Ramos (cell line): ENCODE results near the gene ADH1A.
"Not testable (repeated sequence)": the region's sequence is repeated elsewhere in the genome, so short reads cannot be mapped to it uniquely, and the experiment has no call there.

Experiments used
- in situ Hi-C: fragments of 300-500 bp; cut with MboI; formaldehyde crosslinking; loops from one replicate; pipeline ENCODE4 v1.14.3; 2022; ENCODE audit warnings: low sequenced_read_pairs; ENCODE audit not compliant: unreplicated experiment

ADH1A gene

DNA sequence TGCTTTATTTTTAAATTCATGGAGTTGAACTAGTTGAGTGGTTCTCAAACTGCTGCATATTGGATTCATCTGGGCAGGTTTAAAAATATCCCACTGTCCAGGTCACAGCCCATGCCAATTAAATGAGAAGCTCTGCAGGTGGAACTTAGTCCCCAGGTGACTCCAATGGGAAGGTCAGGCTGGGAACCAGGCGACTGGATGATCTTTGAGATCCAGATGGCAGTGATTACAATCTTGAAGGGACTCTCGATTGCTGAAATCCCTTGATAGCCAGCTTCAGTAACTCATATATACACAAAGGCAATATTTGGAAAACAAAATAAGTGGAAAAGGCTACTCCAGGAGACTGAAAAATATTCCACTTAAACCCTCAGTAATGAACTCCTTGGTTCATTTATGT is 8.1 kb downstream of the ADH1A start:
- in situ Hi-C loops: no loop called here

DNA sequence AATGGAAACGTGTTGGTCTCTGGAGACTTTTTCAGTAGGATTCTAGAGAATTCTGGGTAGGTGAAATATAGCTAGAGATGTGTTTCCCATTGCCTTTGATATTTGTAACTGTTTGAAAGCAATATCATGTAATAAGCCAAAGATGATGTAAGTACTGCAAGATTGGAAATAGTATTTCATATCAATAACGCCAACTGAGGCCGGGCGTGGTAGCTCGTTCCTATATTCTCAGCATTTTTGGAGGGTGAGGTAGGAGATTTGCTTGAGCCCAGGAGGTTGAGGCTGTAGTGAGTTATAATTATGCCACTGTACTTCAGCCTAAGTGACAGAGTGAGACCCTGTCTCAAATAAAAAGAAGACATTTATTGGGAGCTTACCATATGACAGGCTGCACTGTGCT is 9.5 kb downstream of the ADH1A start:
- in situ Hi-C loops: no loop called here

DNA sequence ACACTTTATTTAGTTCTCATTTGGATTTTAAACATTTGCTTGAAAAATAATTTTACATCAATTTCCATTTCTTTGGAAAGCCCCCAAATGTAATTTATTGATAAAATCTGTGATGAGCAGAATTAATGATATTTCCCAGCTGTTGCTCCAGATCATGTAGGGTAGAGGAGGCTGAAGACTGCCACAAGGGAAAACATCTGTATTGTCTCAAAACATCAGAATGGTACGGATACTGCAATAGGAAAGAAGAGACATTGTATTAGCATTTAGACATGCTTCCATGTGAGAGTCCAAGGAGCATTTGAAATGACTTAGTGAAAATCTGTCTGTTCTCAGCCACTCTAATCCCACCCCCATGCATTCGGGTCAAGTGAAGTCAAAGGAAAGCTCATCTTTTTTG is 14.4 kb downstream of the ADH1A start:
- in situ Hi-C loops: no loop called here

DNA sequence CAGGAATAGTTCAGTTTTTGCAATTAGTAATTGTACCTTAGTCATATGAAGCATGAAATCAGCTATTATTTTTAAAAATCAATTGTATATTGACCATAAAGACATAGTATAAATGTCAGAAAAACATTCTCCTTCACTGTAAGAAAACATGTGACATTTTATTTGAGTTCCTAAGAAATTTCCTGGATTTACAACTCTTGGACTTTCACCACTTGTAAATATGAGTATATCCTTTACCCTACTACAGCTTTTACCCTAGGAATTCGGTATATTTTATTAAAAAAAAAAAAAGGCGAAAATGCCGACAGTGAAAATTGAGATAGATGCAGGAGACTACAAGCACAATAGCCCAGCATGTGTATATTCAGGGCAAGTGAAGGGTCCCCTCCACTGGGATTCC is 14.9 kb downstream of the ADH1A start:
- in situ Hi-C loops: no loop called here

DNA sequence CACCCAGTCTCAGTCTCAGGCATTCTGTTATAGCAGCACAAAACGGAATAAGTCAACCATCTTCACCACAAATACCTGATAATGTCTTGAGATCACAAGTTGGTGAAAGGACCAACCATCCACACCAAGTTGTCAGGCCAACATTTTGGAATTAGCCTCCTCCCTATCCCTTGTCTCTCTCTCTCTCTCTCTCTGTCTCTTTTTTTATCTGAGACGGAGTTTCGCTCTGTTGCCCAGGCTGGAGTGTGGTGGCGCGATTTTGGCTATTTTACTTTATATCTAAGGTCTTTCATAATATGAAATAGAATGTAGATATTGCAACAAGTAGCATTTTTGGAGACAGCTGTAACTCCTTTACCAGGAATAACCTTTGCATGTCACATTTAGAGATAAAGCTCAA is 15.7 kb downstream of the ADH1A start:
- in situ Hi-C loops: no loop called here

DNA sequence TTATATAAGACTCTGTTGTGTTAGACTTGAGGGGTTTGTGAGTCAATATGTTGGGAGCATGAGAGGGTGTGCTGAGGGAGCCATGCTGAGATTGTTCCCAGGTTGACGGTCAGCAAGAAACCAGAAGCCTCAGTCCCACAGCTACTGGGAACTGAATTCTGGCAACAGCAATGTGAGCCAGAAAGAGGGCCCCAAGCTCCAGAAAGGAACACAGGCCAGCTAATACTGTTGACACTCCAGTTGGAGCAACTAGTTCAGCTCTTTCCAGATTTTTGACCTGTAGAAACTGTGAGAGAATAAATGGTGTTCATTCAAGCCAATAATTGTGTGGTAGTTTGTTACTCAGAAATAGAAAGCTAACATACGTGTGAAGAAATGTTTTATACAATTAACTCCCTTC is 17.1 kb downstream of the ADH1A start:
- in situ Hi-C loops: no loop called here

DNA sequence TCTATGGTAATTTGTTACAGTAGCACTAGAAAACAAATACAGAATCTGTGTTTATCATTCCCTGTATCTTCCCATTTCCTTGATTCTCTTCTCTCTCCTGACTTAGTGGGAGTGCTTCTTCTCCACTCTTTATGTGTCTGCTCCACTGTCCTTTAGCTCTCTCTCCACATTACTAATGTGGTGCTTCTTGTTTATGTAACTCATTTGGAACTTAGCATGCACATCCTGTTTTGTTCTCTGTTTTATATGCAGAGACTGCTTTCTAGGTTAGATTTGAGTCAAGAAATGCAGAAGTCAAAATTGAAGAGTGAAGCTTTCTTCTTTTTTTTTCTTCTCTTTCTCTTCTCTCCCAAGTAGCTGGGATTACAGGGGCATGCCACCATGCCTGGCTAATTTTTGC is 25.9 kb downstream of the ADH1A start:
- in situ Hi-C loops: no loop called here

DNA sequence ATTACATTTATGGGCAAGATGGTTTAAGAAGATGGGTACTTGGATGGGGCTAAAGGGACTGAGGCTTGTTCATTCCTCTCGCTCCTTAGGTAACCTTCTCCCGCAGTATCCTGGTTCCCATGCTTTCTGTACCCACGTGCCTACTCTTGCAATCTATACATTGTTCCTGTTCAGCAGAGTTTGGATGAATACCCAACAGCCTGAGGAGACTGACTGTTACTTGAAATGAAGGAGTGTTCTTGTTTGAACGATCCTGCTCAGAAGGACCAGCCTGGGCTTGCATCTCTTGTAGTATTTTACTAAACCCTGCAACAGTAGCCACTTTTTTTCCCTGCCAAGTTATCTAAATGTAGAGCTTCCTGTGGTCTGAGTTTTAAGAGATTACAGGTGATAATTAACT is 38.0 kb downstream of the ADH1A start:
- in situ Hi-C loops: no loop called here

DNA sequence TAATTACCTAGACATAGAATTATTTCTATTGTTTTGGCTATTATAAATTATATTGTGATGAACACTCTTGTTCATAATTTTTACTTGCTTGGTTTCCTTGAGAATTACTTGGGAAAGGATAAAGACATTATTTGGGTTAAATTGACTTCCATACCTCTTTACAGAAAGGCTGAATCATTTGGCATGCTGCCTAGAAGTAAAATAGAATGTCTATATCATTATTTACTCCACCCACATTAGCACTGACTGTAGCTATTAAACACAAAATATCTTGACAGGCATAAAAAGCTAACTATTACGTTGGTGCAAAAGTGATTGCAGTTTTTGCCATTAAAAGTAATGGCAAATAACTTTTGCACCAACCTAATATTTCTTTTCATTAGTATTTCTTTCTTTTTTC is 42.1 kb downstream of the ADH1A start:
- in situ Hi-C loops: no loop called here

DNA sequence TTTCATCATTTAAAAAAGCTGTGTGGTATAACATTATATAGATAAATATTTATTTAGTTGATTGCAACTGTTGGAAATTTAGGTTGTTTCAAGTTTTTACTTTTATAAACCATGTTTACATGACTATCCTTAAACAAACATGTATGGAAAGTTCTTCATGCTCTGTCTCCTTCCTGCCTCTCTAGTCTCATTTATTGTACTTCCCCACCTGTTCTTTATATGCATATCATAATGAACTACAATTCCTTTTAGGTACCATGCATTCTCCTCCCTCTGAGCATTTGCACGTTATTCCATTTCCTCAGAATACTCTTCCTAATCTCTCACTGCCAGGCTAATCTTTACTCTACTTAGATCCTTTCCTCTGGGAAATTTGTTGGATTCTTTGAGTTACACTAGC is 54.8 kb downstream of the ADH1A start:
- in situ Hi-C loops: no loop called here

DNA sequence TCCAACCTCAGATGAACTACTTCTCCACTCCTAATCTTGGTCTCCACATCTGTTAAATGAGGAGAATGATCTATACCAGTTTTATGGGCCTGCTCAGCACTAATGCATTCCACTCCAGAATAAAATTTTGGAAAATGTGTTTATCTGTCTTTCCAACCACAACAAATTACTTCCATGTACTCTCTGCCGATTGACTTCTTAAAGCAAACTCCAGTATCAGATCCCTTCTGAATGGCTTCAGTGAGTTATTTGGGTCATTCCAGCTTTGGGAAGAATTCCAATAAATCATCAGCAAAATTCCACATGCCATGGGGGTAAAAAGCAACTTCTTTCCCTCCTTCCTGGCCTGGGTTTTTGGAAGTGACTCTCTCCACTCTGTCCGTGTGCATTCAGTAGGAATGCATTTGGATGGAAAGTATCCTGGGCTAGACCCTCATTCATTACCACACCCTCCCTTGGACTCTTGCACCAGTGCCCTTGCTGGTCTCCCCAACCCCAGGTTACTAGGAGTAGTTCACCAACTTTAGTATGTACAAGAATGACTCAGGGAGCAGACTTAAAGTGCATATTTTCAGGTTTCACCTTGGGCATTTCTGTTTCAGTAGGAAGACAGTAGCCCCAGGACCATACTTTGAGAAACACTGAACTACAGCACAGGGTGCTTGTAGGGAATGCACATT is 56.3 kb downstream of the ADH1A start:
- in situ Hi-C loops: no loop called here

DNA sequence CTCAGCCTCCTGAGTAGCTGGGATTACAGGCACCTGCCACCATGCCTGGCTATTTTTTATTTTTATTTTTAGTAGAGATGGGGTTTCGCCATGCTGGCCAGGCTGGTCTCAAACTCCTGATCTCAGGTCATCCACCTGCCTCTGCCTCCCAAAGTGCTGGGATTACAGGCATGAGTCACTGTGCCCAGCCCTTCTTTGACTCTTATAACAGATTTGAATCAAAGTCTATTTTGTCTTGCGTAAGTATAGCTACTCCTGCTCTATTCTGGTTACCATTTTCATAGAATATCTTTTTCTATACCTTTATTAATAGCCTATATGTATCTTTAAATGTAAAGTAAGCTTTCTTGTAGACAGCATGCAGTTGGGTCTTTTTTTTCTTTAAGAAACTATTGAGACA is 57.4 kb downstream of the ADH1A start:
- in situ Hi-C loops: not testable (repeated sequence)

DNA sequence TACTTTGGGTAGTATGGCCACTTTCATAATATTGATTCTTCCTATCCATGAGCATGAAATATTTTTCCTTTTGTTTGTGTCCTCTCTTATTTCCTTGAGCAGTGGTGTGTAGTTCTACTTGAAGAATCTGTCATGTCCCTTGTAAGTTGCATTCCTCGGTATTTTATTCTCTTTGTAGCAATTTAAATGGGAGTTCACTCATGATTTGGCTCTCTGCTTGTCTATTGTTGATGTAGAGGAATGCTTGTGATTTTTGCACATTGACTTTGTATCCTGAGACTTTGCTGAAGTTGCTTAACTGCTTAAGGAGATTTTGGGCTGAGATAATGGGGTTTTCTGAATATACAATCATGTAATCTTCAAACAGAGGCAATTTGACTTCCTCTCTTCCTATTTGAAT is 62.1 kb downstream of the ADH1A start:
- in situ Hi-C loops: not testable (repeated sequence)

DNA sequence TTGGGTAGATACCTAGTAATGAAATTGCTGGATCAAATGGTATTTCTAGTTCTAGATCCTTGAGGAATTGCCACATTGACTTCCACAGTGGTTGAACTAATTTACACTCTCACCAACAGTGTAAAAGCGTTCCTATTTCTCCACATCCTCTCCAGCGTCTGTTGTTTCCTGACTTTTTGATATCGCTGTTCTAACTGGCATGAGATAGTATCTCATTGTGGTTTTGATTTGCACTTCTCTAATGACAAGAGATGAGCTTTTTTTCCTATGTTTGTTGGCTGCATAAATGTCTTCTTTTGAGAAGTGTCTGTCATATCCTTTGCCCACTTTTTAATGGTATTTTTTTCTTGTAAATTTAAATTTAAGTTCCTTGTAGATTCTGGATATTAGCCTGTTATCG is 63.1 kb downstream of the ADH1A start:
- in situ Hi-C loops: not testable (repeated sequence)
